PC-9 (cell line): ENCODE data around the gene C5orf52. TPM values are rescaled to one million over a fixed set of nuclear protein-coding genes. Genes with fewer than 3 reads are reported as not detected.
A peak's percentile ranks its signal among the peaks of the same experiment; 100 is the strongest.

Experiments used
- BruUV-seq: library from RNA; stranded (reverse); fragments of 400-500 nt; replicated peaks from 2 replicates; lab custom pipeline; 2021; lab: Mats Ljungman, UMichigan
- CTCF ChIA-PET: fragments of 300-600 bp; sonication (Branson Sonifier 250); formaldehyde crosslinking; loops from one replicate; lab custom pipeline; 2022; ENCODE audit warnings: antibody characterized with exemption; lab: Charles Lee
- POLR2A ChIA-PET: fragments of 300-600 bp; sonication (Branson Sonifier 250); formaldehyde crosslinking; loops from one replicate; lab custom pipeline; 2022; ENCODE audit warnings: antibody characterized with exemption; ENCODE audit not compliant: unreplicated experiment; lab: Charles Lee
- DNase-seq, 2 experiments: peaks; one replicate each; pipeline versions ENCODE4 v3.0.0 to v3.0.0-alpha.2; 2015 to 2022; ENCODE audit warnings: mixed read lengths in 1 of 2
- H2AFZ ChIP-seq: fragments of 200-600 bp; sonication (generic); 2 replicates; pipeline ENCODE4 v1.8.1; 2017; ENCODE audit warnings: antibody characterized with exemption
- H3F3A ChIP-seq: fragments of 200-600 bp; sonication (generic); 2 replicates; pipeline ENCODE4 v1.8.1; 2017; ENCODE audit warnings: antibody characterized with exemption, mild to moderate bottlenecking, low read depth; ENCODE audit not compliant: insufficient read depth
- H3K27ac ChIP-seq: fragments of 200-600 bp; sonication (generic); 2 replicates; pipeline ENCODE4 v1.6.1; 2016; ENCODE audit warnings: mixed run types
- H3K27me3 ChIP-seq: fragments of 200-600 bp; sonication (generic); 2 replicates; pipeline ENCODE4 v1.6.1; 2016; ENCODE audit warnings: low read depth, mixed run types; ENCODE audit not compliant: insufficient read depth
- H3K36me3 ChIP-seq: fragments of 200-600 bp; sonication (generic); 2 replicates; pipeline ENCODE4 v1.6.1; 2016; ENCODE audit warnings: low read depth, mixed run types
- H3K4me1 ChIP-seq: fragments of 200-600 bp; sonication (generic); replicated peaks from 2 replicates; pipeline ENCODE4 v1.6.1; 2016; ENCODE audit warnings: mixed run types; ENCODE audit not compliant: insufficient read depth
- H3K4me2 ChIP-seq: fragments of 200-600 bp; sonication (generic); 2 replicates; pipeline ENCODE4 v1.6.1; 2017; ENCODE audit warnings: mixed run types
- H3K4me3 ChIP-seq: fragments of 200-600 bp; sonication (generic); 2 replicates; pipeline ENCODE4 v1.6.1; 2016; ENCODE audit warnings: mixed run types
- H3K79me2 ChIP-seq: fragments of 200-600 bp; sonication (generic); 2 replicates; pipeline ENCODE4 v1.6.1; 2017; ENCODE audit warnings: low read depth, mixed run types
- H3K9me2 ChIP-seq: fragments of 200-600 bp; sonication (generic); 2 replicates; pipeline ENCODE4 v1.8.1; 2017; ENCODE audit warnings: mild to moderate bottlenecking; ENCODE audit not compliant: insufficient read depth
- H3K9me3 ChIP-seq: fragments of 200-600 bp; sonication (generic); 2 replicates; pipeline ENCODE4 v1.8.1; 2016; ENCODE audit warnings: low read depth; ENCODE audit not compliant: insufficient read depth
- H4K20me1 ChIP-seq: fragments of 200-600 bp; sonication (generic); 2 replicates; pipeline ENCODE4 v1.8.1; 2017; ENCODE audit not compliant: insufficient read depth
- EZH2 ChIP-seq: fragments of 200-600 bp; sonication (generic); IDR thresholded peaks from 2 replicates; pipeline ENCODE4 v1.8.0; 2017; ENCODE audit warnings: antibody characterized with exemption, low read depth
- intact Hi-C: fragments of 100-400 bp; cut with micrococcal nuclease; formaldehyde crosslinking; loops from one replicate; pipeline ENCODE4 v1.10.0; 2022; ENCODE audit not compliant: unreplicated experiment
- total RNA-seq: library from RNA; stranded (reverse); gene quantifications from 2 replicates; pipeline ENCODE4 v1.2.3, GENCODE V29; 2021
- TF ChIP-seq, protein P1 (sequence below): fragments of 200-600 bp; sonication (generic); conservative IDR thresholded peaks from 2 replicates; pipeline ENCODE4 v1.6.1; 2017; ENCODE audit warnings: mixed run types, antibody characterized with exemption, mild to moderate bottlenecking, moderate library complexity

The C5orf52 gene
- total RNA-seq, 1 experiment from 2014 or later: not detected

DNA sequence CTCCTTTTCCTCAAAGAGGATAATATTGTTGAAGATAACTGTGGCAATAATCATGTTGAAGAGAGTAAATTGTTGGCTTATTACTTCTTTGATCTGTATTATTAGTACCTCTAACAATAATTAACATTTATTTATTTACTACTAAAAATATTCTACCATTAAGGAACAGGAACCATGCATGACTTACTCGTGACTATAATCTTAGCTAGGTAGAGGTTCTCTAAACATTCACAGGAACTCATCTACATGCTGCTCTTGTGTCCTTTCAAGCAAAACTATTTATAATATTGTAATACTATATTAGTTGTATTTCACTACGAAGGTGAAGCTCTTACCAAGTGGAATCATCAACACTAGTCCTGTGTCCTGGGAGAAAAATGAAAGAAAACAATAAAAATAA lies 22.2 kb upstream of the C5orf52 start:
- Histone ChIP-seq H3K4me1 (no peaks in the 10 kb centered on the region), H3K4me3 (no peak overlapping the region), H3K27me3 (no peaks in the 10 kb centered on the region), H3K27ac (no peak overlapping the region), H3F3A (no peaks in the 10 kb centered on the region), H4K20me1 (no peaks in the 10 kb centered on the region), H3K4me2 (no peak overlapping the region), H3K79me2 (no peaks in the 10 kb centered on the region), H3K36me3 (no peaks in the 10 kb centered on the region), H2AFZ (no peak overlapping the region), H3K9me2 (no peaks in the 10 kb centered on the region), H3K9me3 (0 out of 2 replicates have a peak, but pooled peaks cover 11% of the 10 kb centered on the region)
- CTCF ChIA-PET: no interaction called here
- POLR2A ChIA-PET: no interaction called here
- TF ChIP-seq EZH2: no peak
- TF ChIP-seq, protein P1, sequence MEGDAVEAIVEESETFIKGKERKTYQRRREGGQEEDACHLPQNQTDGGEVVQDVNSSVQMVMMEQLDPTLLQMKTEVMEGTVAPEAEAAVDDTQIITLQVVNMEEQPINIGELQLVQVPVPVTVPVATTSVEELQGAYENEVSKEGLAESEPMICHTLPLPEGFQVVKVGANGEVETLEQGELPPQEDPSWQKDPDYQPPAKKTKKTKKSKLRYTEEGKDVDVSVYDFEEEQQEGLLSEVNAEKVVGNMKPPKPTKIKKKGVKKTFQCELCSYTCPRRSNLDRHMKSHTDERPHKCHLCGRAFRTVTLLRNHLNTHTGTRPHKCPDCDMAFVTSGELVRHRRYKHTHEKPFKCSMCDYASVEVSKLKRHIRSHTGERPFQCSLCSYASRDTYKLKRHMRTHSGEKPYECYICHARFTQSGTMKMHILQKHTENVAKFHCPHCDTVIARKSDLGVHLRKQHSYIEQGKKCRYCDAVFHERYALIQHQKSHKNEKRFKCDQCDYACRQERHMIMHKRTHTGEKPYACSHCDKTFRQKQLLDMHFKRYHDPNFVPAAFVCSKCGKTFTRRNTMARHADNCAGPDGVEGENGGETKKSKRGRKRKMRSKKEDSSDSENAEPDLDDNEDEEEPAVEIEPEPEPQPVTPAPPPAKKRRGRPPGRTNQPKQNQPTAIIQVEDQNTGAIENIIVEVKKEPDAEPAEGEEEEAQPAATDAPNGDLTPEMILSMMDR: no peak
- DNase-seq: no peak
- intact Hi-C loops: no loop called here
- no TSS peak for BruUV-seq

DNA sequence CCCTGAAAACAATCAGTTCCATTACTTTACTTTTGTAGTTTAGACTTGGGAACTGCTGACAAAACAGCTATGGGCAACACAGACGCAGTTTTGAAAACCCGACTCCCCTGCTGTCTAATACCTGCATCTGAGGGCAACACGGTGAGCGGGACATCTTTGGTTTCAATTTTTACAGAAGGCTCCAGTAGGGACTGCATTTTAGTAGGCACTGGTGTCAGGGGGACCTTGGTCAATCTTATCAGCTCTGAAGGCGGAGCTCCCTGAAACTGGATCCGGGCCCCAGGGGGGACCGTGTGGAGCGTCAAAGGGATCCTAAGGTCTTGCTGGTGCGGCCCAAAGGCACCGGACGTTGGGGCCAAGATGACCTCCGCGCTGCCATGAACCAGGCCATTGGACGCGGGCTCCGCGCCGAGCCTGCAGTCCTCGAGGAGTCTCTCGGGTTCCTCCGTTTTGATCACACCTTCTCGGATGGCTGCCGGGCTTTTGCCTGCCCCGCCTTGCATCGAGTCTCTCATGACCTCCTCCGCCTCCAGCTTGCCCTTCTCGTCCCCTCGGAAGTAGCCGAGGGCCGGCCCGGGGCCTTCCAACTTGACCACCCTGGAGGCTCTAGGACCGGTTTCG lies 20.2 kb upstream of the C5orf52 start:
- no peaks in the 10 kb centered on the region for H3F3A ChIP-seq
- no peaks in the 10 kb centered on the region for H3K79me2 ChIP-seq
- CTCF ChIA-PET: no interaction called here
- H3K27me3 ChIP-seq: no peaks in the 10 kb centered on the region
- POLR2A ChIA-PET: no interaction called here
- no peaks in the 10 kb centered on the region for H3K36me3 ChIP-seq
- BruUV-seq: no TSS peak
- no peaks in the 10 kb centered on the region for H3K4me1 ChIP-seq
- no peak overlapping the region for H3K27ac ChIP-seq
- H3K9me2 ChIP-seq: no peaks in the 10 kb centered on the region
- no peaks in the 10 kb centered on the region for H4K20me1 ChIP-seq
- H2AFZ ChIP-seq: no peak overlapping the region
- intact Hi-C loops: loop anchor here (5.0 kb wide), 1 partner anchor 66 kb away; no protein-coding TSS in a partner anchor
- TF ChIP-seq, protein P1: no peak
- TF ChIP-seq EZH2: no peak
- no peak for DNase-seq
- no peak overlapping the region; the same call in 1 of the 2 replicates for H3K4me3 ChIP-seq
- peaks cover 25% of the 10 kb centered on the region; the same call in 1 of the 2 replicates for H3K9me3 ChIP-seq
- no peak overlapping the region for H3K4me2 ChIP-seq

DNA sequence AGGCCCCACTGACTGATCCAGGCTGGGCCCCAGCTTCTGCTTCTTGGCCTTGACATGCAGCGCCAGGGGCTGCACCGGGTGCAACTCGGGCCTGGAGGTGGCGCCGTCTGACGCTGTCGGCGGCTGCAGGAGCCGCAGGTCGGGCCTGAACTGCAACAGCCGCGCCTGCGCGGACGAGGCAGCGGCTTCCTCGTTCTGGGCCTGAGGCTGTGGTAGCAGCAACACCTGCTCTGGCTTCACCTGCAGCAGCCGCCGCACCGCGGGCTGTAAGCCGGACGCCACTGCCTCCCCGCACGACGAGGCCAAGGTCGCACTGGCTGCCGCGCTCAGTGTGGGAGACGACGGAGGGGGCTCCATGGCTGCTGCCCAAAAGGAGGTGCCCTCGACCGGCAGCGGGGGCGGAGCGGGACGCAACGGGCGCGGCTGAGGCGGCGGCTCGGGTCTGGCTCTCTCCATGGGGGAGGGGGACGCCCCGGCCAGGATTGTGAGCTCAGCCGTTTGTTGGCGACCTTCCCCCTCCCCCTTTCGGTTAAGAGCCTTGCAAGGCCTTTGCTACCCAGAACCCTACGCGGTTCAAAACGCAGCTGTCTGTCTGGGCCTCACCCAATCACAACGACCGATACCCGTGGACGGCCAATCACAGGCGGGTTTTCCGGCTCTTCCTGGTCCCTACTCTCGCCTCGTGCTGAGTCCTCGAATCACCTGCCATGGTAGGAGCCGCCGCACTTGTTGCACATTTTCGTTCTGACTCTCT lies 19.5 kb upstream of the C5orf52 start:
- Histone ChIP-seq H3K4me3 (no peak overlapping the region; the same call in 1 of the 2 replicates), H3K4me2 (peak overlapping the region; percentile 36; the same call in 1 of the 2 replicates), H3K27ac (no peak overlapping the region), H2AFZ (no peak overlapping the region), H3F3A (no peaks in the 10 kb centered on the region), H3K79me2 (no peaks in the 10 kb centered on the region), H3K36me3 (no peaks in the 10 kb centered on the region), H3K9me2 (no peaks in the 10 kb centered on the region), H4K20me1 (no peaks in the 10 kb centered on the region), H3K4me1 (no peaks in the 10 kb centered on the region), H3K9me3 (peaks cover 31% of the 10 kb centered on the region), H3K27me3 (no peaks in the 10 kb centered on the region)
- intact Hi-C loops: loop anchor here (5.0 kb wide), 1 partner anchor 66 kb away; no protein-coding TSS in a partner anchor
- TF ChIP-seq, protein P1: no peak
- TF ChIP-seq EZH2: no peak
- ChIA-PET POLR2A (no interaction called here), CTCF (no interaction called here)
- peak in 1 of 2 experiments; percentile 53 for DNase-seq
- no TSS peak for BruUV-seq
